H1 (cell line): ENCODE data around the gene LCOR. TPM values are rescaled to one million over a fixed set of nuclear protein-coding genes. Genes with fewer than 3 reads are reported as not detected.

Source experiments
- HDAC6 ChIP-seq: IDR thresholded peaks from one replicate; pipeline ENCODE4 v1.7.1; 2012; ENCODE audit warnings: low read depth, mild to moderate bottlenecking, inconsistent platforms, low read length, moderate library complexity
- JUND ChIP-seq: IDR thresholded peaks from 2 replicates; pipeline ENCODE4 v1.6.1; 2011; ENCODE audit warnings: mild to moderate bottlenecking, improper control_type of control experiment, low read length
- polyA plus RNA-seq, 7 experiments: library from polyadenylated mRNA; depleted of rRNA in 3 of 7; stranded (reverse) in 5 of 7; unstranded in 2 of 7; fragments of >200 nt in 5 of 7; fragments of 200-250 nt in 2 of 7; gene quantifications; 1 replicate in 5 of 7; 2 replicates in 1 of 7; 4 replicates in 1 of 7; pipeline versions ENCODE4 v1.2.1 to v1.2.3, GENCODE V29; 2011 to 2013; ENCODE audit warnings: missing spikeins in 2 of 7, mixed read lengths in 2 of 7
- total RNA-seq: library from RNA; stranded (reverse); fragmentation: NEBNext Ultra II Directional; extraction: Animal tissue kit (Norgen Biotek cat#: 25700); gene quantifications from 2 replicates; pipeline ENCODE4 v1.2.1, GENCODE V29; 2021

LCOR gene
- total and polyA plus RNA-seq, 2 of the 8 experiments (the other 6 are each of a cell fraction or from before 2014, with no cell fraction given): 4.7 to 25.5 TPM

- TF ChIP-seq JUND (no peak), HDAC6 (no peak)
Measured at GRCh38 chr10:97003151-97003803, 171.2 kb downstream of the LCOR start (continued).
